Naive thymus-derived CD4-positive, alpha-beta T cell (primary cell): ENCODE results near the gene MACF1. TPM values are rescaled to one million over a fixed set of nuclear protein-coding genes. Genes with fewer than 3 reads are reported as not detected.
A peak's percentile ranks its signal among the peaks of the same experiment; 100 is the strongest.
"Not testable (repeated sequence)": the region's sequence is repeated elsewhere in the genome, so short reads cannot be mapped to it uniquely, and the experiment has no call there.

Experiments
- ATAC-seq: fragments of 150-1000 bp; cut with Tn5 transposase; 2 replicates; pipeline ENCODE4 v1.10.0; 2021; ENCODE audit warnings: mild to moderate bottlenecking, moderate library complexity
- CTCF ChIA-PET: fragments of 350-600 bp; sonication (Branson Sonifier 250); formaldehyde crosslinking; loops from one replicate; lab custom pipeline; 2021; ENCODE audit warnings: antibody characterized with exemption; lab: Charles Lee
- POLR2A ChIA-PET: fragments of 350-600 bp; sonication (Branson Sonifier 250); formaldehyde crosslinking; loops from one replicate; lab custom pipeline; 2021; ENCODE audit warnings: antibody characterized with exemption, inconsistent platforms; lab: Charles Lee
- DNase-seq, 9 donors: peaks; one replicate each; pipeline versions ENCODE4 v3.0.0 to v3.0.0-alpha.2; 2020 to 2022; ENCODE audit warnings: mixed read lengths in 1 of 9
- H3K27ac ChIP-seq: one replicate; pipeline ENCODE4 v1.7.0; 2013; ENCODE audit warnings: mild to moderate bottlenecking, low read depth, low read length, moderate library complexity
- H3K27me3 ChIP-seq, 2 donors: one replicate each; pipeline ENCODE4 v1.7.0; 2013; ENCODE audit warnings: low read length in 2 of 2, mild to moderate bottlenecking in 2 of 2, moderate library complexity in 2 of 2; ENCODE audit not compliant: control insufficient read depth in 2 of 2, insufficient read depth in 2 of 2
- H3K36me3 ChIP-seq, 3 experiments: 1 replicate in 2 of 3; 2 replicates in 1 of 3; pipeline ENCODE4 v1.7.0; 2013; ENCODE audit warnings: low read length in 3 of 3, mild to moderate bottlenecking in 3 of 3, moderate library complexity in 1 of 3; ENCODE audit not compliant: insufficient read depth in 3 of 3, control insufficient read depth in 2 of 3
- H3K4me1 ChIP-seq, 2 donors: one replicate each; pipeline ENCODE4 v1.7.0; 2013; ENCODE audit warnings: low read length in 2 of 2, mild to moderate bottlenecking in 2 of 2, moderate library complexity in 1 of 2; ENCODE audit not compliant: control insufficient read depth in 2 of 2, insufficient read depth in 2 of 2
- H3K4me3 ChIP-seq: 2 replicates; pipeline ENCODE4 v1.7.0; 2013; ENCODE audit warnings: mild to moderate bottlenecking, low read length
- H3K9me3 ChIP-seq, 3 experiments: 1 replicate in 2 of 3; 2 replicates in 1 of 3; pipeline ENCODE4 v1.7.0; 2013; ENCODE audit warnings: low read length in 3 of 3; ENCODE audit not compliant: control insufficient read depth in 2 of 3
- H3K27ac Mint-ChIP-seq, 9 donors: one replicate each; pipeline ENCODE4 v1.8.0; 2020 to 2022; ENCODE audit warnings: mixed read lengths in 9 of 9, mild to moderate bottlenecking in 8 of 9, moderate library complexity in 5 of 9, inconsistent platforms in 2 of 9
- H3K27me3 Mint-ChIP-seq, 5 donors: one replicate each; pipeline ENCODE4 v1.8.0; 2021 to 2022; ENCODE audit warnings: mixed read lengths in 5 of 5, mild to moderate bottlenecking in 1 of 5
- H3K36me3 Mint-ChIP-seq, 5 donors: one replicate each; pipeline ENCODE4 v1.8.0; 2020 to 2022; ENCODE audit warnings: mixed read lengths in 5 of 5, mild to moderate bottlenecking in 3 of 5, inconsistent platforms in 1 of 5
- H3K4me1 Mint-ChIP-seq, 7 donors: one replicate each; pipeline ENCODE4 v1.8.0; 2020 to 2022; ENCODE audit warnings: mixed read lengths in 7 of 7, mild to moderate bottlenecking in 3 of 7, inconsistent platforms in 1 of 7
- H3K4me3 Mint-ChIP-seq, 10 donors: one replicate each; pipeline ENCODE4 v1.8.0; 2020 to 2022; ENCODE audit warnings: mild to moderate bottlenecking in 10 of 10, mixed read lengths in 10 of 10, moderate library complexity in 6 of 10, inconsistent platforms in 2 of 10
- H3K9me3 Mint-ChIP-seq, 11 donors: one replicate each; pipeline ENCODE4 v1.8.0; 2020 to 2022; ENCODE audit warnings: mixed read lengths in 11 of 11, mild to moderate bottlenecking in 4 of 11, inconsistent platforms in 1 of 11, moderate library complexity in 1 of 11
- intact Hi-C, 2 donors: fragments of 100-400 bp; cut with micrococcal nuclease; formaldehyde crosslinking; loops; one replicate each; pipeline ENCODE4 v1.15.1; 2023
- polyA plus RNA-seq, 2 donors: library from polyadenylated mRNA; unstranded; fragments of 300-500 nt; fragmentation: Illumina TruSeq; gene quantifications; one replicate each; pipeline ENCODE4 v1.2.3, GENCODE V29; 2021
- total RNA-seq, 6 experiments: library from RNA in 5 of 6; stranded (reverse) in 5 of 6; gene quantifications; 1 replicate in 5 of 6; 2 replicates in 1 of 6; pipeline ENCODE4 v1.2.3 and lab custom pipeline; 2021 to 2026

The MACF1 gene
- total and polyA plus RNA-seq, 7 experiments from 2014 or later = 21.2 to 409 (median 288) TPM

- CTCF ChIA-PET = no interaction called here
- Histone ChIP-seq H3K27me3 (no peaks in the 10 kb centered on the region), H3K9me3 (no peaks in the 10 kb centered on the region), H3K4me1 (peaks cover 0 to 4% of the 10 kb centered on the region in 2 donors), H3K27ac (no peak overlapping the region), H3K4me3 (no peak overlapping the region), H3K36me3 (peaks cover 0 to 33% (median 0%) of the 10 kb centered on the region in 3 experiments)
- Mint-ChIP-seq H3K4me1 (peaks cover 0 to 7% (median 0%) of the 10 kb centered on the region in 7 donors), H3K36me3 (peaks cover 0 to 10% (median 0%) of the 10 kb centered on the region in 5 donors), H3K9me3 (no peaks in the 10 kb centered on the region), H3K27me3 (no peaks in the 10 kb centered on the region), H3K4me3 (no peak overlapping the region), H3K27ac (peak overlapping the region in 2 of 9 donors; percentile 30 to 40)
- intact Hi-C loops = no loop called here
- DNase-seq (no peak), ATAC-seq (no peak)
- POLR2A ChIA-PET = no interaction called here
These were observed 319.7 kb downstream of the MACF1 start for GRCh38 chr1:39524171-39524570.

- Mint-ChIP-seq H3K27ac (peak overlapping the region in 3 of 9 donors; percentile 18 to 59 (median 40)), H3K27me3 (no peaks in the 10 kb centered on the region), H3K9me3 (no peaks in the 10 kb centered on the region), H3K4me3 (no peak overlapping the region), H3K4me1 (peaks cover 0 to 7% (median 0%) of the 10 kb centered on the region in 7 donors), H3K36me3 (peaks cover 0 to 15% (median 5%) of the 10 kb centered on the region in 5 donors)
- H3K4me1 ChIP-seq = peaks cover 0 to 4% of the 10 kb centered on the region in 2 donors
- no peak overlapping the region for H3K4me3 ChIP-seq
- ChIA-PET POLR2A (no interaction called here), CTCF (no interaction called here)
- H3K9me3 ChIP-seq = no peaks in the 10 kb centered on the region
- ATAC-seq (no peak), DNase-seq (no peak)
- H3K36me3 ChIP-seq = peaks cover 0 to 35% (median 0%) of the 10 kb centered on the region in 3 experiments
- H3K27me3 ChIP-seq = no peaks in the 10 kb centered on the region
- intact Hi-C loops = no loop called here
- no peak overlapping the region for H3K27ac ChIP-seq
These were observed 320.3 kb downstream of the MACF1 start for GRCh38 chr1:39524591-39525365.

- Mint-ChIP-seq H3K9me3 (no peaks in the 10 kb centered on the region), H3K4me3 (no peak overlapping the region), H3K27ac (peak overlapping the region in 2 of 9 donors; percentile 12 to 18), H3K36me3 (peaks cover 0 to 17% (median 6%) of the 10 kb centered on the region in 5 donors), H3K27me3 (no peaks in the 10 kb centered on the region), H3K4me1 (peaks cover 0 to 7% (median 0%) of the 10 kb centered on the region in 7 donors)
- ChIA-PET POLR2A (no interaction called here), CTCF (interaction anchor here (0.7 kb wide), 1 partner anchor 147 kb away, joined by 3 read pairs; no protein-coding TSS in a partner anchor)
- Histone ChIP-seq H3K9me3 (no peaks in the 10 kb centered on the region), H3K4me1 (peaks cover 0 to 4% of the 10 kb centered on the region in 2 donors), H3K36me3 (peaks cover 0 to 35% (median 0%) of the 10 kb centered on the region in 3 experiments), H3K27me3 (no peaks in the 10 kb centered on the region), H3K27ac (no peak overlapping the region), H3K4me3 (no peak overlapping the region)
- peak; percentile 86 for ATAC-seq
- intact Hi-C loops = no loop called here
- DNase-seq = no peak
These were observed 321.1 kb downstream of the MACF1 start for GRCh38 chr1:39525366-39526165.

- intact Hi-C loops = no loop called here
- Mint-ChIP-seq H3K4me3 (no peak overlapping the region), H3K9me3 (no peaks in the 10 kb centered on the region), H3K36me3 (peaks cover 0 to 24% (median 10%) of the 10 kb centered on the region in 5 donors), H3K27ac (no peak overlapping the region), H3K4me1 (peaks cover 0 to 7% (median 0%) of the 10 kb centered on the region in 7 donors), H3K27me3 (no peaks in the 10 kb centered on the region)
- peaks cover 0 to 44% (median 0%) of the 10 kb centered on the region in 3 experiments for H3K36me3 ChIP-seq
- ChIA-PET CTCF (no interaction called here), POLR2A (no interaction called here)
- H3K27ac ChIP-seq = no peak overlapping the region
- peaks cover 0 to 4% of the 10 kb centered on the region in 2 donors for H3K4me1 ChIP-seq
- DNase-seq (no peak), ATAC-seq (no peak)
- H3K9me3 ChIP-seq = no peaks in the 10 kb centered on the region
- H3K4me3 ChIP-seq = no peak overlapping the region
- no peaks in the 10 kb centered on the region for H3K27me3 ChIP-seq
These were observed 322.1 kb downstream of the MACF1 start for GRCh38 chr1:39526466-39527189.

- H3K27ac Mint-ChIP-seq, H3K27ac ChIP-seq, DNase-seq, H3K27me3 Mint-ChIP-seq, H3K4me3 ChIP-seq, H3K9me3 Mint-ChIP-seq, H3K4me1 Mint-ChIP-seq, H3K4me3 Mint-ChIP-seq, H3K9me3 ChIP-seq, CTCF ChIA-PET, intact Hi-C loops, POLR2A ChIA-PET, H3K4me1 ChIP-seq, ATAC-seq, H3K27me3 ChIP-seq: not testable (repeated sequence)
- H3K36me3 ChIP-seq = peaks cover 0 to 48% (median 0%) of the 10 kb centered on the region in 3 experiments
- H3K36me3 Mint-ChIP-seq = peaks cover 0 to 29% (median 14%) of the 10 kb centered on the region in 5 donors
These were observed 322.7 kb downstream of the MACF1 start for GRCh38 chr1:39527190-39527579.

- ChIA-PET CTCF (no interaction called here), POLR2A (no interaction called here)
- peaks cover 0 to 32% (median 17%) of the 10 kb centered on the region in 5 donors for H3K36me3 Mint-ChIP-seq
- no peak overlapping the region for H3K4me3 Mint-ChIP-seq
- intact Hi-C loops = no loop called here
- H3K9me3 Mint-ChIP-seq = no peaks in the 10 kb centered on the region
- Histone ChIP-seq H3K4me3 (no peak overlapping the region), H3K27ac (no peak overlapping the region), H3K27me3 (no peaks in the 10 kb centered on the region), H3K4me1 (peaks cover 0 to 4% of the 10 kb centered on the region in 2 donors), H3K36me3 (peaks cover 0 to 48% (median 0%) of the 10 kb centered on the region in 3 experiments), H3K9me3 (no peaks in the 10 kb centered on the region)
- ATAC-seq (no peak), DNase-seq (no peak)
- H3K4me1 Mint-ChIP-seq = peaks cover 0 to 7% (median 0%) of the 10 kb centered on the region in 7 donors
- no peak overlapping the region for H3K27ac Mint-ChIP-seq
- H3K27me3 Mint-ChIP-seq = no peaks in the 10 kb centered on the region
These were observed 323.6 kb downstream of the MACF1 start for GRCh38 chr1:39528082-39528481.
